MCF 10A (cell line): ENCODE data around the gene RAD51D. TPM values are rescaled to one million over a fixed set of nuclear protein-coding genes. Genes with fewer than 3 reads are reported as not detected.

Experiments
- BruUV-seq: library from RNA; stranded (reverse); fragments of 400-500 nt; replicated peaks from 2 replicates; lab custom pipeline; 2021; lab: Mats Ljungman, UMichigan
- CTCF ChIA-PET: fragments of 300-600 bp; sonication (Branson Sonifier 250); formaldehyde crosslinking; extraction: SDS; loops from one replicate; lab custom pipeline; 2021; ENCODE audit warnings: antibody characterized with exemption, inconsistent platforms; lab: Yijun Ruan, JAX
- POLR2A ChIA-PET: fragments of 300-600, 350-650 bp; sonication (Branson Sonifier 250); formaldehyde crosslinking; extraction: SDS; loops from one replicate; lab custom pipeline; 2020; ENCODE audit warnings: antibody characterized with exemption, inconsistent platforms; lab: Yijun Ruan, JAX
- DNase-seq: peaks from one replicate; pipeline ENCODE4 v3.0.0-alpha.2; 2018; ENCODE audit not compliant: unreplicated experiment
- H3K27ac Mint-ChIP-seq: one replicate; pipeline ENCODE4 v1.8.0; 2022; ENCODE audit warnings: mild to moderate bottlenecking, low read depth, mixed read lengths; ENCODE audit not compliant: unreplicated experiment
- H3K27me3 Mint-ChIP-seq: one replicate; pipeline ENCODE4 v1.8.0; 2022; ENCODE audit warnings: mixed read lengths; ENCODE audit not compliant: insufficient read depth, unreplicated experiment
- H3K36me3 Mint-ChIP-seq: one replicate; pipeline ENCODE4 v1.8.0; 2022; ENCODE audit warnings: mild to moderate bottlenecking, moderate library complexity, mixed read lengths; ENCODE audit not compliant: insufficient read depth, unreplicated experiment
- H3K4me1 Mint-ChIP-seq: one replicate; pipeline ENCODE4 v1.8.0; 2022; ENCODE audit warnings: mixed read lengths; ENCODE audit not compliant: insufficient read depth, unreplicated experiment
- H3K4me3 Mint-ChIP-seq: one replicate; pipeline ENCODE4 v1.8.0; 2022; ENCODE audit warnings: mild to moderate bottlenecking, moderate library complexity, mixed read lengths; ENCODE audit not compliant: unreplicated experiment
- H3K9me3 Mint-ChIP-seq: one replicate; pipeline ENCODE4 v1.8.0; 2022; ENCODE audit warnings: mixed read lengths; ENCODE audit not compliant: unreplicated experiment
- intact Hi-C: fragments of 100-400 bp; cut with micrococcal nuclease; formaldehyde crosslinking; loops from 2 replicates; pipeline ENCODE4 v1.14.1; 2022
- total RNA-seq: library from RNA; stranded (reverse); gene quantifications from 2 replicates; pipeline ENCODE4 v1.2.3, GENCODE V29; 2022
- TF ChIP-seq, protein P1 (sequence below): fragments of 200-600 bp; IDR thresholded peaks from one replicate; pipeline ENCODE4 v1.8.0; 2022; ENCODE audit warnings: antibody characterized with exemption, mild to moderate bottlenecking; ENCODE audit not compliant: unreplicated experiment

The RAD51D gene
- total RNA-seq, 1 experiment from 2014 or later = 13.0 TPM

DNA sequence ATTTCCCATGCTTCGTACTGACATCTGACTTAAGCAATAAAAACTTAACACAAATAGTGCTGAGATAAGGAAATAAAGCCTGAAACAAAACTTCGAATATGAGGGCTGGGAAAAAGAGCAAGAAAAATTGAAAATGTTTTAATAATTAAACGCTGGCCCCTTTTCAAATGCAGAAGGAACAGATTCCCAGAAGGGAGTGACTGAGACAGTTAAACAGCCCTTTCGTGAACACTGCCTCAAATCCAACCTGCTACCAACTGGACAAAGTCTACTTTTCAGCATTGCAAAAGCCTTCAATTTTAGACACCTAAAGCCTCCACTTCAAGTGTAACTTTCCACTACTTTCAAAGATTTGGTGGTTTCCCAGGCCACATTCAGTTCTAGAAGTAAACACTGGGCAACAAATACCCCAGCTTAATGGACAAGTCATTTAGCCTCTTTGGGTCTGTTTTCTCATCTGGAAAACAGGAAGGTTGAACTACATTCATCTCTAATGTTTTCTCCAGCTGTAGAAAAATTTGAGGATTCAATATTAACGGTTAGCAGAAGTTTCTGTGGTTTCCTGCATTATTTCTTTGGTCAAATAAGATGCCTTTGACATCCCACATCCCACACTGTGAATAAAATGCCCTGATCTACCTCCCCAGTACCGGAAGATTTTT is 68.0 kb downstream of the RAD51D start:
- BruUV-seq = no TSS peak
- no peaks in the 10 kb centered on the region for H3K27me3 Mint-ChIP-seq
- peaks cover 15% of the 10 kb centered on the region for H3K4me1 Mint-ChIP-seq
- TF ChIP-seq, protein P1, sequence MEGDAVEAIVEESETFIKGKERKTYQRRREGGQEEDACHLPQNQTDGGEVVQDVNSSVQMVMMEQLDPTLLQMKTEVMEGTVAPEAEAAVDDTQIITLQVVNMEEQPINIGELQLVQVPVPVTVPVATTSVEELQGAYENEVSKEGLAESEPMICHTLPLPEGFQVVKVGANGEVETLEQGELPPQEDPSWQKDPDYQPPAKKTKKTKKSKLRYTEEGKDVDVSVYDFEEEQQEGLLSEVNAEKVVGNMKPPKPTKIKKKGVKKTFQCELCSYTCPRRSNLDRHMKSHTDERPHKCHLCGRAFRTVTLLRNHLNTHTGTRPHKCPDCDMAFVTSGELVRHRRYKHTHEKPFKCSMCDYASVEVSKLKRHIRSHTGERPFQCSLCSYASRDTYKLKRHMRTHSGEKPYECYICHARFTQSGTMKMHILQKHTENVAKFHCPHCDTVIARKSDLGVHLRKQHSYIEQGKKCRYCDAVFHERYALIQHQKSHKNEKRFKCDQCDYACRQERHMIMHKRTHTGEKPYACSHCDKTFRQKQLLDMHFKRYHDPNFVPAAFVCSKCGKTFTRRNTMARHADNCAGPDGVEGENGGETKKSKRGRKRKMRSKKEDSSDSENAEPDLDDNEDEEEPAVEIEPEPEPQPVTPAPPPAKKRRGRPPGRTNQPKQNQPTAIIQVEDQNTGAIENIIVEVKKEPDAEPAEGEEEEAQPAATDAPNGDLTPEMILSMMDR = no peak
- no peak overlapping the region for H3K27ac Mint-ChIP-seq
- CTCF ChIA-PET = interaction anchor here (0.6 kb wide), 1 partner anchor 11 kb away, joined by 6 read pairs; no protein-coding TSS in a partner anchor
- H3K4me3 Mint-ChIP-seq = no peak overlapping the region
- DNase-seq = no peak
- intact Hi-C loops = no loop called here
- no peaks in the 10 kb centered on the region for H3K36me3 Mint-ChIP-seq
- no peaks in the 10 kb centered on the region for H3K9me3 Mint-ChIP-seq
- POLR2A ChIA-PET = interaction anchor here (1.0 kb wide), 1 partner anchor 193 kb away, joined by 3 read pairs; no protein-coding TSS in a partner anchor

DNA sequence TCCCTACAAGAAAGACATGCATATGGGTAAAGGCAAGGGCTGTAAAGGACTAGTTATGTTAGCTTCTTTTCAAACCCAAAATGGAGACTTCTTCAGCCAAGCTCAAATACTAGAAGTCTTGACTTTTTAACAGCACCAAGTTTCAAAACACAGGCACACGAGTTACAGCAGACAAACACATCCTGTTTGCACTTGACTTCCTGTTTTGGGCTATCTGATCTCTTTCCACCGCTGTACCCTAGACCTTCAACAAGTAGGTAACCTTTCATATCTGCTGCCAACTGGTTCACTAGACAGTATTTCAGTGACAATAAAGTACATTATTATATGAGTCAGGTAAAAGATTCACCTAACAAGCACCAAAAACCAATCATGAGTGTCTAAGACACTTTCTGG is 68.5 kb downstream of the RAD51D start:
- BruUV-seq = no TSS peak
- H3K9me3 Mint-ChIP-seq = no peaks in the 10 kb centered on the region
- H3K4me1 Mint-ChIP-seq = peaks cover 20% of the 10 kb centered on the region
- no peaks in the 10 kb centered on the region for H3K27me3 Mint-ChIP-seq
- H3K4me3 Mint-ChIP-seq = no peak overlapping the region
- no peak overlapping the region for H3K27ac Mint-ChIP-seq
- ChIA-PET POLR2A (interaction anchor here (1.0 kb wide), 1 partner anchor 193 kb away, joined by 3 read pairs; no protein-coding TSS in a partner anchor), CTCF (no interaction called here)
- TF ChIP-seq, protein P1 = no peak
- H3K36me3 Mint-ChIP-seq = no peaks in the 10 kb centered on the region
- DNase-seq = no peak
- intact Hi-C loops = no loop called here

DNA sequence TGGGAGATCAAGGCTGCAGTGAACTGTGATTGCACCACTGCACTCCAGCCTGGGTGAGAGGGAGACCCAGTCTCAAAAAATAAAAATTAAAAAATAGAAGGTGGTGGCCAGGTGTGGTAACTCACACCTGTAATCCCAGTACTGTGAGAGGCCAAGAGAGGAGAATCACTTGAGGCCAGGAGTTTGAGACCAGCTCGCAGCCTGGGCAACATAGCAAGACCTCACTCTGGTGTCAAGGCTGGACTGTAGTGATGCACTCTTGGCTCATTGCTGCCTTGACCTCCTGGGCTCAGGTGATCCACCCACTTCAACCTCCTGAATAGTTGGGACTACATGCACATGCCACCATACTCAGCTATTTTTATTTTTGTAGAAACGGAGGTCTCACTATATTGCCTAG is 69.5 kb downstream of the RAD51D start:
- no peaks in the 10 kb centered on the region for H3K36me3 Mint-ChIP-seq
- no TSS peak for BruUV-seq
- H3K27me3 Mint-ChIP-seq = no peaks in the 10 kb centered on the region
- H3K27ac Mint-ChIP-seq = no peak overlapping the region
- H3K4me3 Mint-ChIP-seq = no peak overlapping the region
- DNase-seq = no peak
- intact Hi-C loops = no loop called here
- H3K4me1 Mint-ChIP-seq = peaks cover 23% of the 10 kb centered on the region
- H3K9me3 Mint-ChIP-seq = no peaks in the 10 kb centered on the region
- TF ChIP-seq, protein P1 = no peak
- ChIA-PET CTCF (interaction anchor here (0.6 to 1.2 kb wide), 4 partner anchors 14 to 603 kb away, joined by 3 to 4 read pairs (median 3); no protein-coding TSS in a partner anchor), POLR2A (no interaction called here)

DNA sequence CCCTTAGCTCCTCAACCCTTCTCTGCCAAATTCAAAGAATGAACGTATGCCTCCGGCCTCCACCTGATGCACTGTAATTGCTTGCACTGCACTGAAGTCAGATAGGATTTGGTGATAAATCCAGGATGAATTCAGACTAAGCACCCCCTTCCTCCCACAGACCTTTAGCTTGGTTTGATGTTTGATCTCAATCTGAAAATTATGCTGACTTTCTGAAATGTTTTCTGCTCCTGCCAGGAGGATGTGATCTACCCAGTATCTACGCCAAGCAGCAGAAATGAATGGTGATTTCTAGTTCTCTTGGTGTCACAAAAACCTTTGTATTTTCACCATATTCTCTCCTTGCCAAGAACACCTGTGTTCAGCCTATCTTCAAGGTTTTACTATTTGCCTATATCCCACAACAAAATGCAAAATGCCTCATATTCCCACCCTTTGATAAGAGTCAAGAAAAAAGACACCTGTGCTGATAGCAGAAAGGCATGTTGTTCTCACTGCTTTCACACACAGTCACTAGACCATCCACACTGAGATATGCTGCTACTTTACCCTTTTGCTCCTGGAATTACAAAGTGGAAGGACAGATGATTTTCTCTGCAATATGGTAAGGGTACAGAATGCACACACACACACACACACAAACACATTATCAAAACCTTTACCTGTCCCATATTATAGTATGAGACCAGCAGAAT is 70.8 kb downstream of the RAD51D start:
- Mint-ChIP-seq H3K36me3 (no peaks in the 10 kb centered on the region), H3K4me3 (no peak overlapping the region), H3K27ac (no peak overlapping the region), H3K4me1 (peaks cover 23% of the 10 kb centered on the region), H3K27me3 (no peaks in the 10 kb centered on the region), H3K9me3 (no peaks in the 10 kb centered on the region)
- TF ChIP-seq, protein P1 = no peak
- no TSS peak for BruUV-seq
- CTCF ChIA-PET = interaction anchor here (1.1 to 1.2 kb wide), 2 partner anchors 27 to 50 kb away, joined by 3 read pairs; no protein-coding TSS in a partner anchor
- DNase-seq = no peak
- POLR2A ChIA-PET = no interaction called here
- intact Hi-C loops = no loop called here
